T-helper 17 cell (primary cell): ENCODE measurements around the gene TTC9C. TPM values are rescaled to one million over a fixed set of nuclear protein-coding genes. Genes with fewer than 3 reads are reported as not detected.
"Not testable (repeated sequence)": the region's sequence is repeated elsewhere in the genome, so short reads cannot be mapped to it uniquely, and the experiment has no call there.

Source experiments
- ATAC-seq: fragments of 150-1000 bp; cut with Tn5 transposase; 2 replicates; pipeline ENCODE4 v1.10.0; 2021; ENCODE audit warnings: mild to moderate bottlenecking, moderate library complexity
- DNase-seq, 3 donors: peaks; one replicate each; pipeline versions ENCODE4 v3.0.0 to v3.0.0-alpha.2; 2020 to 2021
- H3K9me3 ChIP-seq: one replicate; pipeline ENCODE4 v1.7.0; 2013; ENCODE audit warnings: low read length, mild to moderate bottlenecking; ENCODE audit not compliant: control insufficient read depth, poor library complexity, severe bottlenecking
- H3K27ac Mint-ChIP-seq: one replicate; pipeline ENCODE4 v1.8.0; 2022; ENCODE audit warnings: mild to moderate bottlenecking, moderate library complexity, mixed read lengths
- H3K27me3 Mint-ChIP-seq: one replicate; pipeline ENCODE4 v1.8.0; 2022; ENCODE audit warnings: mixed read lengths
- H3K36me3 Mint-ChIP-seq: one replicate; pipeline ENCODE4 v1.8.0; 2022; ENCODE audit warnings: low read depth, mixed read lengths
- H3K4me1 Mint-ChIP-seq: one replicate; pipeline ENCODE4 v1.8.0; 2022; ENCODE audit warnings: mild to moderate bottlenecking, mixed read lengths
- H3K4me3 Mint-ChIP-seq: one replicate; pipeline ENCODE4 v1.8.0; 2022; ENCODE audit warnings: mild to moderate bottlenecking, moderate library complexity, mixed read lengths
- total RNA-seq, 4 donors: library from RNA in 2 of 4; stranded (reverse) in 2 of 4; gene quantifications; one replicate each; pipeline ENCODE4 v1.2.3 and lab custom pipeline; 2022 to 2026

Gene TTC9C
- total RNA-seq (10 to 100 TPM; 11.0 to 14.1 TPM), total RNA-seq (lab: John Stamatoyannopoulos, UW) (10.9 to 40.6 reads per million in 2 donors)

GRCh38 chr11:62728171-62728988 lies at the start of gene TTC9C:
Gene TTC9C, plus strand, starts transcription at chr11:62728486. Its CDS starts 363 bp downstream, at chr11:62728849.
- peaks cover 7% of the 10 kb centered on the region for H3K36me3 Mint-ChIP-seq
- H3K9me3 ChIP-seq = no peaks in the 10 kb centered on the region
- DNase-seq = peak; percentile 65 to 73 (median 73)

GRCh38 chr11:62678770-62679696 lies 49.3 kb upstream of the TTC9C start, which contains the start of gene UBXN1:
Gene UBXN1, minus strand, starts transcription at chr11:62679073. Its CDS starts 150 bp downstream, at chr11:62678923.
- peak within 1 kb of the TSS; percentile 97 for H3K27ac Mint-ChIP-seq

More at GRCh38 chr11:62728171-62728988, at the start of gene TTC9C:
- H3K27ac Mint-ChIP-seq = peak within 1 kb of the TSS; percentile 98
- H3K4me3 Mint-ChIP-seq = peak within 1 kb of the TSS; percentile 96
- no peaks in the 10 kb centered on the region for H3K27me3 Mint-ChIP-seq
- H3K4me1 Mint-ChIP-seq = peaks cover 40% of the 10 kb centered on the region
- ATAC-seq = peak; percentile 43

GRCh38 chr11:62680825-62681240 lies 47.5 kb upstream of the TTC9C start:
- H3K9me3 ChIP-seq = no peaks in the 10 kb centered on the region
- peak overlapping the region; percentile 97 for H3K27ac Mint-ChIP-seq
- H3K4me1 Mint-ChIP-seq = peaks cover 28% of the 10 kb centered on the region
- ATAC-seq (peak; percentile 72), DNase-seq (no peak)
- peak overlapping the region; percentile 45 for H3K4me3 Mint-ChIP-seq
- H3K27me3 Mint-ChIP-seq = no peaks in the 10 kb centered on the region
- peaks cover 2% of the 10 kb centered on the region for H3K36me3 Mint-ChIP-seq

More at GRCh38 chr11:62678770-62679696, 49.3 kb upstream of the TTC9C start, which contains the start of gene UBXN1:
- Mint-ChIP-seq H3K4me1 (peaks cover 31% of the 10 kb centered on the region), H3K27me3 (no peaks in the 10 kb centered on the region), H3K36me3 (peaks cover 5% of the 10 kb centered on the region), H3K4me3 (peak within 1 kb of the TSS; percentile 91)
- H3K9me3 ChIP-seq = no peaks in the 10 kb centered on the region
- ATAC-seq = peak; percentile 84
- peak; percentile 64 to 75 (median 69) for DNase-seq

DNA sequence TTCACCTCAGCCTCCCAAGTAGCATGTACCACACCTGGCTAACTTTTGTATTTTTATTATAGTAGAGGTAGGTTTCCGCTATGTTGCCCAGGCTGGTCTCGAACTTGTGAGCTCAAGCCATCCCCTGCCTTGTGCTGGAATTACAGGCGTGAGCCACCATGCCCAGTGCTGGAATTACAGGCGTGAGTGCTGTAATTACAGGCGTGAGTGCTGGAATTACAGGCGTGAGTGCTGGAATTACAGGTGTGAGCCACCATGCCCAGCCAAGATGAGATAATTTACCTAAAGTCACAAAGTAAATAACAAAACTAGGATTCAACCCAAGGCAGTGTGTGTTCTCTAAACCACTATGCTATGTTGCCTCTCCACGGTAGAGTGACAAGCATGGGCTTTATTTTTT lies 45.8 kb upstream of the TTC9C start:
- ATAC-seq = no peak
- no peaks in the 10 kb centered on the region for H3K27me3 Mint-ChIP-seq
- no peak overlapping the region for H3K27ac Mint-ChIP-seq
- H3K4me1 Mint-ChIP-seq = peaks cover 17% of the 10 kb centered on the region
- no peak overlapping the region for H3K4me3 Mint-ChIP-seq
- H3K36me3 Mint-ChIP-seq = peaks cover 2% of the 10 kb centered on the region
- H3K9me3 ChIP-seq = no peaks in the 10 kb centered on the region
- no peak for DNase-seq

- ATAC-seq = no peak
- Mint-ChIP-seq H3K4me3 (no peak overlapping the region), H3K36me3 (peaks cover 3% of the 10 kb centered on the region), H3K27me3 (no peaks in the 10 kb centered on the region), H3K4me1 (peaks cover 4% of the 10 kb centered on the region), H3K27ac (no peak overlapping the region)
- H3K9me3 ChIP-seq = no peaks in the 10 kb centered on the region
- no peak for DNase-seq
Measured at GRCh38 chr11:62687508-62688396, 40.5 kb upstream of the TTC9C start.

DNA sequence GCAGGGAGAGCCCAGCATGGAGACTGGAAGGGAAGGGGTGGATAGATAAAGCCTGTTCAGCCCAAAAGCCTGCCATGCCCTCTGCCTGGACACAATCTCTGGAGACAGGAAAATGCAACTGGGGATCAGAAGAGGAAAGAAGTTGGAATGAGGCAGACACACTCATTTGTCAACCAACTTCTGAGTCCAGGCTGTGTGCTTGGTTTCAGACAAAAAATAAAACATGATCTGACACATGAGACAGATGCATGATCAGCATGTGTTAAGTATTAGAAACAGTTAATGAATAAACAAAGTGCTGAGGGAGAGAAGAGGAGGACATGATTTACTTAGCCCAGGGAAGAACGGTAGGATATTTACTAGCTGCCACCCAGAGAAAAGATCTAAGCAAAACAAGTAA lies 39.8 kb upstream of the TTC9C start:
- DNase-seq = no peak
- H3K9me3 ChIP-seq = no peaks in the 10 kb centered on the region
- no peak for ATAC-seq
- H3K36me3 Mint-ChIP-seq = peaks cover 3% of the 10 kb centered on the region
- no peaks in the 10 kb centered on the region for H3K27me3 Mint-ChIP-seq
- no peak overlapping the region for H3K4me3 Mint-ChIP-seq
- H3K4me1 Mint-ChIP-seq = peaks cover 4% of the 10 kb centered on the region
- H3K27ac Mint-ChIP-seq = no peak overlapping the region

- ATAC-seq = no peak
- Mint-ChIP-seq H3K27ac (no peak within 1 kb of the TSS), H3K27me3 (no peaks in the 10 kb centered on the region), H3K36me3 (peaks cover 3% of the 10 kb centered on the region), H3K4me1 (peaks cover 4% of the 10 kb centered on the region), H3K4me3 (no peak within 1 kb of the TSS)
- DNase-seq = no peak
- H3K9me3 ChIP-seq = no peaks in the 10 kb centered on the region
Measured at GRCh38 chr11:62689421-62690183, 38.7 kb upstream of the TTC9C start, which contains the start of gene LRRN4CL. Gene LRRN4CL, minus strand, starts transcription at chr11:62689530. Its CDS starts 1,022 bp downstream, at chr11:62688508.

DNA sequence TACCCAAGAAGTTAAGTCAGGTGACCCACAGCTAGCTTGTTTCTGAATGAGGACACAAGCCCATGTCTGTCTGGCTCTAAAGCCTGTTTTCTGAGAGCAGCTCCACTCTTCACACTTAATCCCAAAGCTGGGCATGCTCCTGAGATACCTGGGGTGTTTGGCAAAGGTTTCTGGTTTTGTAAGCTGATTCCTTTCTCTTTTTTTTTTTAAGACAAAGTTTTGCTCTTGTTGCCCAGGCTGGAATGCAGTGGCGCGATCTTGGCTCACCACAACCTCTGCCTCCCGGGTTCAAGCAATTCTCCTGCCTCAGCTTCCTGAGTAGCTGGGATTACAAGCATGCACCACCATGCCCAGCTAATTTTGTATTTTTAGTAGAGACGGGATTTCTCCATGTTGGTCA lies 34.7 kb upstream of the TTC9C start:
- not testable (repeated sequence) for H3K4me3 Mint-ChIP-seq, H3K27me3 Mint-ChIP-seq, DNase-seq, H3K4me1 Mint-ChIP-seq, ATAC-seq, H3K36me3 Mint-ChIP-seq, H3K27ac Mint-ChIP-seq, H3K9me3 ChIP-seq

DNA sequence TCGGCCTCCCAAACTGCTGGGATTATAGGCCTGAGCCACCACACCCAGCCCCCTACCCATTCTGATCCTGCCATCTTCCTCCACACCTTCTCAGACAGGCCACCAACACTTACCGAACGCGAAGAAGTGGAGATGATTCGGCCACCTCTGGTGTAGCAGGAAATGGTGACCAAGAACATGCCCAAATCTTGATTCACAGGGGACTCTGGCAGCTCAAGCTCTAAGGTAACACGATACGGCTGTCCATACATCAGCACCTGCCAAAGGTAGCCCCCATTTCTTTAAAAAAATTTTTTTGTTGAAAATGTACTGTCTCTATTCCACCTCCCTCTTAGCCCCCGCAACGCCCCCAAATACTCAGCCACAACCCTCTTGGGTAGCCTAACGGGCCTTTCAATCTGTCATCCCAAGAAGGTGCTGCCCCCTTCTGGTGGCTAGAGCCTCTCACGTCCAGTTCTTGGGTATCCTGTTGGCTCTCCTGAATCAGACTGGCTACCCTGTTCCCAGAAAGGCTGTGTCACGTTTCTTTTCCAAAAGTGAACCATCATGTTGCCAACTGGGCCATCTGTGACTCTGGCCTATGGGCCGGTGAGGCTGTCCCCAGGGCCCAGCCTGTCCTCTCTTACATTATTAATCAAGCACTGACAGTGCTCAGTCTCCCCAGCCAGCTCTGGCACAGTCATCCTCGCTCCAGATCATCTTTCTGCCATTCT lies 33.7 kb upstream of the TTC9C start:
- Mint-ChIP-seq H3K4me1 (peaks cover 7% of the 10 kb centered on the region), H3K27ac (no peak overlapping the region), H3K36me3 (peaks cover 3% of the 10 kb centered on the region), H3K4me3 (no peak overlapping the region), H3K27me3 (no peaks in the 10 kb centered on the region)
- ATAC-seq = peak; percentile 84
- H3K9me3 ChIP-seq = no peaks in the 10 kb centered on the region
- peak; percentile 59 to 70 (median 61) for DNase-seq

- Mint-ChIP-seq H3K4me3 (no peak overlapping the region), H3K27me3 (no peaks in the 10 kb centered on the region), H3K36me3 (no peaks in the 10 kb centered on the region), H3K27ac (no peak overlapping the region), H3K4me1 (peaks cover 13% of the 10 kb centered on the region)
- DNase-seq = no peak
- no peak for ATAC-seq
- no peaks in the 10 kb centered on the region for H3K9me3 ChIP-seq
Measured at GRCh38 chr11:62702246-62702645, 26.0 kb upstream of the TTC9C start.

- not testable (repeated sequence) for H3K9me3 ChIP-seq, ATAC-seq, H3K27me3 Mint-ChIP-seq, H3K36me3 Mint-ChIP-seq, DNase-seq
- Mint-ChIP-seq H3K4me3 (peak overlapping the region; percentile 19), H3K4me1 (peaks cover 21% of the 10 kb centered on the region), H3K27ac (peak overlapping the region; percentile 39)
Measured at GRCh38 chr11:62703921-62704320, 24.4 kb upstream of the TTC9C start.
